Body of pancreas (tissue), 4 donors: Measurements from ENCODE around the gene ROCK2.

Experiments used
- POLR2A ChIP-seq, 3 donors: fragments of 450-650 bp; IDR thresholded peaks; one replicate each; pipeline ENCODE4 v1.6.1; 2016; ENCODE audit warnings: antibody characterized with exemption in 3 of 3, mild to moderate bottlenecking in 2 of 3
- TF ChIP-seq, protein P1 (sequence below), 7 experiments: fragments of 450-650 bp in 4 of 7; fragments of 200-600 bp in 3 of 7; sonication (generic) in 3 of 7; IDR thresholded peaks; one replicate each; pipeline ENCODE4 v1.5.1; 2016 to 2019; ENCODE audit warnings: antibody characterized with exemption in 7 of 7

DNA sequence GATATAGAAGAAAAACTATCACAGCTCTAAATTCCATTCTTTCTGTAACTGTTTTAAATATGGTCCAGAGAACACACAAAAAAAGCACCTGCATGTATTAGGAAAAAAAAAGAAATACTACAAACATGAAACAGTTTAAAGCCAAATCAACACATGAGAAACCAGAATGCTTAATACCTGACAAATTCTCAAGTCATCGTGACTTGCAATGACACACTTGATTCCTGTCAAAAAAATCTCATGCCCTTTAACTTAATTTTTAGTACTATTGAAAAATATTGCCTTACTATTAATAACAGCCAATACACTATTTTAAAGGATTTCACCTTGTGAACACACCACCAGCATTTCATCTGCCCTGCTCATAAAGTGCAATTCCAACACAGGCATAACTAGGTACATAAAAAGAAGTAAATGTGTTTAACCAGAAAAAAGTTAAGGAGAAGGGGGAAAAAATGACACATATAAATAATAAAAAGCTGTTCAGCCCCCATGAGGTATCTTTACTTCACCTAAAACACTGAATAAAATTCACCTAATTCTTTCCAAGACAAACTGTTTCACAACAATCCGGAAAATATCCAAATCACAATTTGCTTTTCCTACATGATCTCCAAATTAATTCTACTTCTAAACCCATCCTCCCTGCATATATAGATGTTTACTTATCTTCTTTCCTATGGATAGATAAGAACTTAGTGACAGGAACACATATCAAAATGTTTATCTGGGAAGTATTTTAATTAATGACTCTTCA is 10.8 kb downstream of the ROCK2 start:
- TF ChIP-seq, protein P1, sequence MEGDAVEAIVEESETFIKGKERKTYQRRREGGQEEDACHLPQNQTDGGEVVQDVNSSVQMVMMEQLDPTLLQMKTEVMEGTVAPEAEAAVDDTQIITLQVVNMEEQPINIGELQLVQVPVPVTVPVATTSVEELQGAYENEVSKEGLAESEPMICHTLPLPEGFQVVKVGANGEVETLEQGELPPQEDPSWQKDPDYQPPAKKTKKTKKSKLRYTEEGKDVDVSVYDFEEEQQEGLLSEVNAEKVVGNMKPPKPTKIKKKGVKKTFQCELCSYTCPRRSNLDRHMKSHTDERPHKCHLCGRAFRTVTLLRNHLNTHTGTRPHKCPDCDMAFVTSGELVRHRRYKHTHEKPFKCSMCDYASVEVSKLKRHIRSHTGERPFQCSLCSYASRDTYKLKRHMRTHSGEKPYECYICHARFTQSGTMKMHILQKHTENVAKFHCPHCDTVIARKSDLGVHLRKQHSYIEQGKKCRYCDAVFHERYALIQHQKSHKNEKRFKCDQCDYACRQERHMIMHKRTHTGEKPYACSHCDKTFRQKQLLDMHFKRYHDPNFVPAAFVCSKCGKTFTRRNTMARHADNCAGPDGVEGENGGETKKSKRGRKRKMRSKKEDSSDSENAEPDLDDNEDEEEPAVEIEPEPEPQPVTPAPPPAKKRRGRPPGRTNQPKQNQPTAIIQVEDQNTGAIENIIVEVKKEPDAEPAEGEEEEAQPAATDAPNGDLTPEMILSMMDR (IDR thresholded peaks at IDR 0.05), result no peak
- TF ChIP-seq POLR2A (IDR thresholded peaks at IDR 0.05), result no peak
